Measurements from ENCODE around the gene CSTA. TPM values are rescaled to one million over a fixed set of nuclear protein-coding genes. Genes with fewer than 3 reads are reported as not detected.

CSTA gene, protein sequence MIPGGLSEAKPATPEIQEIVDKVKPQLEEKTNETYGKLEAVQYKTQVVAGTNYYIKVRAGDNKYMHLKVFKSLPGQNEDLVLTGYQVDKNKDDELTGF
- 1.6 and 6.6 TPM in 2 replicates for total RNA-seq

GRCh38 chr3:122324871-122325323 lies at the start of gene CSTA:
CSTA (plus strand) TSS chr3:122325248; CDS start chr3:122325293, 45 bp downstream.

DNA sequence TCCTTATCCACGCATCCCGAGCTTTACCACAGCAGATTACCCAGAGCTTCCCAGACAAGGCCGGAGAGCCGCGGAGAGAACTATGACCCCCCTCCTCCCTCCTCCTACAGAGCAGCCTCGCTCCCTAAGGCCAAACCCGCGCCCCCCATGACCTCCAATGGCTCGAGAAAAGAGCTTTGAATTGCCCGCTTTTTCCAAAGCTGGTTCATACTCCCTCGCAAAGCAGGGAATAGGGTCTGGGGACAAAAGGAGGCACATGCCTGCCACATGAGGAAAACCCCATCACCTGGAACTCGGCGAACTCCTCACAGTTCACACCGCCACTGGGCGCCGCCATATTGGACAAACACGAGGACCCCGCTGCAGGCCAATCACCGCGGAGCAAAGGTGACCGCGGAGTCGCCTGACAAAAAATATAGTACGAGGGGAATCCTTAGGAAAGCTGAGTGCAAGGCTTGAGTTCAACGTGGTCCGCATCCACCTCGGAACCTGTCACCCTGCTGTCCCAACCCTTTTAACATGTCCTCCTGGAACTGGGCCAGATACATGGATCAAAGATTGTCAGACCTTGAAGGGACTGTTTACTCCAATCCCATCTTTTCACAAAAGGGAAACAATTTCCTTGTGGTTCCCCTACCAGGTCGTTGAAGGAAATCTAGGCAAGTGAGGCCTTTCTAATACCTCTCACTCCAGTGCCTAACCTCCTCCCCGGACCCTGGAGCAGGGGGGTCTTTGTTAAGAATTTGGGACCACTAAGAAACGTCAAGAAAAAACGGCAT lies 58.0 kb downstream of the CSTA start, which contains the start of gene MIX23:
TSS of gene MIX23 (minus strand) at position 344 of the 779 bp plus-strand sequence. CDS start at position 337, 7 bp downstream.

GRCh38 chr3:122383771-122384697 lies 59.0 kb downstream of the CSTA start, which contains the start of gene FAM162A:
FAM162A (plus strand) TSS chr3:122384182; CDS start chr3:122384266, 84 bp downstream.

Other genes starting within 250 kb of the CSTA start
- not detected in 2 replicates for gene CASR, start 141.6 kb upstream of the CSTA start, total RNA-seq
- gene MIX23, start 58.0 kb downstream of the CSTA start, total RNA-seq = 22.1 and 24.7 TPM in 2 replicates
- 15.4 and 20.3 TPM in 2 replicates for gene FAM162A, start 58.9 kb downstream of the CSTA start, total RNA-seq
- 3.7 and 5.0 TPM in 2 replicates for gene WDR5B, start 90.8 kb downstream of the CSTA start, total RNA-seq
- 18.9 and 22.6 TPM in 2 replicates for gene KPNA1, start 189.7 kb downstream of the CSTA start, total RNA-seq
- gene PARP9, start 239.1 kb downstream of the CSTA start, total RNA-seq = 23.4 and 26.5 TPM in 2 replicates
- gene DTX3L, start 239.1 kb downstream of the CSTA start, total RNA-seq = 8.8 and 14.2 TPM in 2 replicates

Data from bronchial smooth muscle cell (primary cell).